Measurements from ENCODE around the gene H1-8. TPM values are rescaled to one million over a fixed set of nuclear protein-coding genes. Genes with fewer than 3 reads are reported as not detected.

The H1-8 gene
- polyA plus RNA-seq, 3 donors from 2014 or later = not detected

- Mint-ChIP-seq H3K4me1 (peaks cover 52 to 53% of the 10 kb centered on the region in 2 donors), H3K27ac (peak overlapping the region in 5 of 6 donors; percentile 82 to 90 (median 82)), H3K36me3 (peaks cover 10 to 15% (median 14%) of the 10 kb centered on the region in 3 donors), H3K27me3 (ENCODE audit: low read depth in 3 of 3) (peaks cover 13 to 20% (median 14%) of the 10 kb centered on the region in 3 donors), H3K9me3 (no peaks in the 10 kb centered on the region), H3K4me3 (peak overlapping the region; percentile 24 to 85 (median 68))
- DNase-seq = no peak
Observed at GRCh38 chr3:129567176-129567705, 24.3 kb downstream of the H1-8 start.

- peak; percentile 71 to 75 (median 74) for DNase-seq
- Mint-ChIP-seq H3K4me3 (peak overlapping the region; percentile 54 to 85 (median 68)), H3K36me3 (peaks cover 12 to 16% (median 15%) of the 10 kb centered on the region in 3 donors), H3K27me3 (ENCODE audit: low read depth in 3 of 3) (peaks cover 13 to 20% (median 15%) of the 10 kb centered on the region in 3 donors), H3K9me3 (no peaks in the 10 kb centered on the region), H3K4me1 (peaks cover 53 to 55% of the 10 kb centered on the region in 2 donors), H3K27ac (peak overlapping the region; percentile 66 to 91 (median 87))
Observed at GRCh38 chr3:129567939-129568338, 25.0 kb downstream of the H1-8 start.

GRCh38 chr3:129569856-129570255, 26.9 kb downstream of the H1-8 start:
- Mint-ChIP-seq H3K4me3 (peak overlapping the region in 1 of 5 donors; percentile 31), H3K27ac (peak overlapping the region; percentile 73 to 94 (median 81)), H3K27me3 (ENCODE audit: low read depth in 3 of 3) (peaks cover 13 to 23% (median 15%) of the 10 kb centered on the region in 3 donors)

GRCh38 chr3:129571605-129572547, 28.9 kb downstream of the H1-8 start:
- peak overlapping the region in 5 of 6 donors; percentile 61 to 94 (median 79) for H3K27ac Mint-ChIP-seq

More at GRCh38 chr3:129569856-129570255, 26.9 kb downstream of the H1-8 start:
- no peaks in the 10 kb centered on the region for H3K9me3 Mint-ChIP-seq
- peaks cover 15 to 22% (median 16%) of the 10 kb centered on the region in 3 donors for H3K36me3 Mint-ChIP-seq
- peaks cover 64 to 65% of the 10 kb centered on the region in 2 donors for H3K4me1 Mint-ChIP-seq
- DNase-seq = no peak

GRCh38 chr3:129572603-129573002, 29.6 kb downstream of the H1-8 start:
- Mint-ChIP-seq H3K27me3 (ENCODE audit: low read depth in 3 of 3) (peaks cover 19 to 29% (median 21%) of the 10 kb centered on the region in 3 donors), H3K4me1 (peaks cover 70% of the 10 kb centered on the region in 2 donors), H3K9me3 (no peaks in the 10 kb centered on the region), H3K27ac (peak overlapping the region in 3 of 6 donors; percentile 67 to 87 (median 86)), H3K36me3 (peaks cover 12 to 22% (median 15%) of the 10 kb centered on the region in 3 donors), H3K4me3 (no peak overlapping the region)
- DNase-seq = no peak

More at GRCh38 chr3:129571605-129572547, 28.9 kb downstream of the H1-8 start:
- DNase-seq = no peak
- Mint-ChIP-seq H3K4me1 (peaks cover 72 to 73% of the 10 kb centered on the region in 2 donors), H3K9me3 (no peaks in the 10 kb centered on the region), H3K27me3 (ENCODE audit: low read depth in 3 of 3) (peaks cover 19 to 30% (median 21%) of the 10 kb centered on the region in 3 donors), H3K4me3 (no peak overlapping the region), H3K36me3 (peaks cover 15 to 22% (median 15%) of the 10 kb centered on the region in 3 donors)

GRCh38 chr3:129573493-129573892, 30.5 kb downstream of the H1-8 start:
- peaks cover 70% of the 10 kb centered on the region in 2 donors for H3K4me1 Mint-ChIP-seq
- H3K9me3 Mint-ChIP-seq = no peaks in the 10 kb centered on the region
- peak overlapping the region; percentile 57 to 87 (median 76) for H3K27ac Mint-ChIP-seq
- H3K36me3 Mint-ChIP-seq = peaks cover 12 to 19% (median 15%) of the 10 kb centered on the region in 3 donors
- no peak for DNase-seq
- H3K27me3 Mint-ChIP-seq (ENCODE audit: low read depth in 3 of 3) = peaks cover 19 to 33% (median 20%) of the 10 kb centered on the region in 3 donors
- no peak overlapping the region for H3K4me3 Mint-ChIP-seq

- H3K9me3 Mint-ChIP-seq = no peaks in the 10 kb centered on the region
- peak overlapping the region; percentile 57 to 99 (median 97) for H3K27ac Mint-ChIP-seq
- peaks cover 12 to 19% (median 15%) of the 10 kb centered on the region in 3 donors for H3K36me3 Mint-ChIP-seq
- peaks cover 15 to 30% (median 20%) of the 10 kb centered on the region in 3 donors for H3K27me3 Mint-ChIP-seq (ENCODE audit: low read depth in 3 of 3)
- H3K4me1 Mint-ChIP-seq = peaks cover 68 to 70% of the 10 kb centered on the region in 2 donors
- H3K4me3 Mint-ChIP-seq = no peak overlapping the region
- DNase-seq = no peak
Observed at GRCh38 chr3:129574206-129574605, 31.2 kb downstream of the H1-8 start.

- Mint-ChIP-seq H3K27me3 (ENCODE audit: low read depth in 3 of 3) (peaks cover 11 to 30% (median 18%) of the 10 kb centered on the region in 3 donors), H3K27ac (peak overlapping the region; percentile 90 to 99 (median 97)), H3K4me1 (peaks cover 65 to 68% of the 10 kb centered on the region in 2 donors), H3K9me3 (no peaks in the 10 kb centered on the region), H3K4me3 (peak overlapping the region; percentile 17 to 39 (median 30)), H3K36me3 (peaks cover 9 to 12% (median 12%) of the 10 kb centered on the region in 3 donors)
- no peak for DNase-seq
Observed at GRCh38 chr3:129575233-129575996, 32.4 kb downstream of the H1-8 start.

- H3K4me3 Mint-ChIP-seq = peak overlapping the region in 3 of 5 donors; percentile 65 to 75 (median 70)
- no peaks in the 10 kb centered on the region for H3K9me3 Mint-ChIP-seq
- H3K4me1 Mint-ChIP-seq = peaks cover 65 to 71% of the 10 kb centered on the region in 2 donors
- H3K27me3 Mint-ChIP-seq (ENCODE audit: low read depth in 3 of 3) = peaks cover 11 to 32% (median 18%) of the 10 kb centered on the region in 3 donors
- H3K36me3 Mint-ChIP-seq = peaks cover 9 to 12% (median 12%) of the 10 kb centered on the region in 3 donors
- DNase-seq = no peak
- H3K27ac Mint-ChIP-seq = peak overlapping the region; percentile 90 to 99 (median 97)
Observed at GRCh38 chr3:129575997-129576384, 33.0 kb downstream of the H1-8 start.

GRCh38 chr3:129576514-129577352, 33.8 kb downstream of the H1-8 start:
- peak overlapping the region; percentile 90 to 99 (median 97) for H3K27ac Mint-ChIP-seq
- H3K36me3 Mint-ChIP-seq = peaks cover 9 to 16% (median 12%) of the 10 kb centered on the region in 3 donors
- H3K4me3 Mint-ChIP-seq = peak overlapping the region; percentile 65 to 76 (median 70)
- H3K27me3 Mint-ChIP-seq (ENCODE audit: low read depth in 3 of 3) = peaks cover 13 to 30% (median 20%) of the 10 kb centered on the region in 3 donors
- peaks cover 67 to 74% of the 10 kb centered on the region in 2 donors for H3K4me1 Mint-ChIP-seq
- peak; percentile 92 to 95 (median 93) for DNase-seq
- H3K9me3 Mint-ChIP-seq = no peaks in the 10 kb centered on the region

GRCh38 chr3:129577366-129577765, 34.4 kb downstream of the H1-8 start:
- Mint-ChIP-seq H3K36me3 (peaks cover 5 to 11% (median 8%) of the 10 kb centered on the region in 3 donors), H3K4me1 (peaks cover 61 to 70% of the 10 kb centered on the region in 2 donors), H3K27me3 (ENCODE audit: low read depth in 3 of 3) (peaks cover 13 to 26% (median 20%) of the 10 kb centered on the region in 3 donors), H3K9me3 (no peaks in the 10 kb centered on the region), H3K4me3 (peak overlapping the region; percentile 65 to 80 (median 75)), H3K27ac (peak overlapping the region; percentile 90 to 99 (median 97))
- no peak for DNase-seq
